Ammon's horn (tissue), 1 donor: ENCODE data around the gene BOLA2.
"Not testable (repeated sequence)": the region's sequence is repeated elsewhere in the genome, so short reads cannot be mapped to it uniquely, and the experiment has no call there.

Source experiments
- DNase-seq: peaks from one replicate; pipeline ENCODE4 v3.0.0-alpha.2; 2016; ENCODE audit warnings: low spot score

The BOLA2 gene

DNA sequence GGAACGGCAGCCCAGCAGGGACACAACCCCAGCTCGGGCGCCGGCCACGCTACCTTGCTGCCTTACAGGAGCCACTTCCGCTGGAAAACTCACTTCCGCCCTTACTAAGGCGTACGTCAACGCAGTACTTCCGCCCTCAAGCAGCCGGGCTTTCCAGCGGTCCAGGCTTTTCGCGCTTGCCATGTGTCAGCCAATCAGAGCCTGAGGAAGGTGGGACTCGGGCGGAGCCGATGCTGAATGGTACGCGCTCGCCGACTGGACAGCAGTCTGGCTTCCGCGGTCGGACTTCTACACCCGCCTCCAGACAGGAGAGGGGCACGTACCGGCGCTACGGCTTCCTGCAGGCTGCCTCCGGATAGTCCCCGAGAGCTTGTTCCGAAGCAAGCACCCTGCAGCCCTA is at the start of gene BOLA2, which contains the start of gene SLX1B:
Gene BOLA2 (minus strand): TSS at position 83 of the 400 bp plus-strand sequence. CDS start 98 bp downstream, outside the sequence.
Gene SLX1B (plus strand): TSS at position 265 of the 400 bp plus-strand sequence.
- not testable (repeated sequence) for DNase-seq

DNA sequence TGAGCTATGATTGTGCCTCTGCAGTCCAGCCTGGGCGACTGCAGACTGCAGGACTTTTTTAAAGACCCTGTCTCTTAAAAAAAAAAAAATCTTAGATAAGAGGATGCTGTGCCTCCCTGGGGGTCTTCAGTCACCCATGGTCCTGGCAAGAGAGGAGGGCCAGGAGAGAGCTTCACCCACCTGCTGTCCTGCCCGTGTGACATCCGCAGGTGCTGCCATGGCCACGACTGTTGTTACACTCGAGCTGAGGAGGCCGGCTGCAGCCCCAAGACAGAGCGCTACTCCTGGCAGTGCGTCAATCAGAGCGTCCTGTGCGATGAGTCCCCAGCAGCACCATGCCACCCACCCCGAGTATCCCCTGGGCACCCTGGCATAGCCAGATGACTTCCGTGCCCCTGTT is 28.1 kb upstream of the BOLA2 start:
- DNase-seq: not testable (repeated sequence)

DNA sequence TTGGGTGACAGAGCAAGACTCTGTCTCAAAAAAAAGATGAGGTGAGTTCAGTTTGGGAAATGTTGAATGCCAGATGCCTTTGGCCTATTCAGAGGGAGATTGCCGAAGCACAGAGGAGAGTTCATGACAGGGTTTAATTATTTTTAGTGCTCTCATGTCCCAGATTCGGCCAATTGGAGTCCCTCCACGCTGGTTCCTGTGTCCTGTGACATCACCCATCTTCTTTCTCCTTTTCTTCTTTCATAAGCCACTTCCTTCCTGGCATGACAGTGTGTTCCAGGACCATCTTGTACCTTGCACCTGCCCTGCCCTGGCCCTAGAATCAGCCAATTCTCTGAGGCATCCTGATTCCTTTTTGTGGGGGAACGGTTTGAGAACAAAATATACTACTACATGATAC is 17.9 kb upstream of the BOLA2 start:
- not testable (repeated sequence) for DNase-seq

DNA sequence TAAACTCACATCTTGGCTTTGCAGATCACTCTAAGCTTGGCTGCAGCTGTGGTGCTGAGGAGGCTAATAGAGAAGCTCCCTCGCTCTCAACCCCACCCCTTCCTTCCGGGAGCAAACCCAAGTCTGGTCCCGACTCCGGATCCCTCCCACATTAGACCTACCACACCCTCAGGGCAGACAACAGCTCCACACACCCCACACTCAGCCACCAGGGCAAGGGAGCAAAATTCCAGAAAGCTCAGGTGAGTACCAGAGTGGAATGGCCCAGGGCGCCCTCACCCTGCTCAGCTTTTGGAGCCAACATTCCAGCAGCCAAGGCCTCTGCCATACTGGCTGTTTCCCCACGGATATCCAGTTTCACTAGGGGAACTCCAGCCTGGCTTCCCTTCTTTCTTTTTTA is 15.5 kb upstream of the BOLA2 start:
- not testable (repeated sequence) for DNase-seq

GRCh38 chr16:29467654-29468366 is 13.7 kb upstream of the BOLA2 start:
- DNase-seq: not testable (repeated sequence)

DNA sequence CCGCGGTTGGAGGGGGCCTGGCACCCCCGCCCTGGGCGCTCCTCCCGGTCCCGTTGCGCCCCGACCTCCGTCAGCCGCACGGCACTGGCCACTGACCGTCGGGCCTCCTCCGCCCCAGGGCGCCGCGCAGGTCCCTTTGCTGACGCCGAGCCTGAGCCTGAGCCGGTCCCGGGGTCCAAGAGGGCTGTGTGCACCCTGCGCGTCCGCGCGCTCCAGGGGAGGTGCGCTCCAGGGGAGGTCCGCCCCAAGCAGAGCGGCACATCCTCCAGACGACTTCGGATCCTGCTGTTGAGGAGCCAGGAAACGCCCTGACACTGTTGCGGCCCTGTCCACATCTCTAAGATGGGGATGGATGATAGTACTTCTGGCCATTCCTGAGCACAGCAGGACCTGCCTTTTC is 12.8 kb upstream of the BOLA2 start:
- not testable (repeated sequence) for DNase-seq

DNA sequence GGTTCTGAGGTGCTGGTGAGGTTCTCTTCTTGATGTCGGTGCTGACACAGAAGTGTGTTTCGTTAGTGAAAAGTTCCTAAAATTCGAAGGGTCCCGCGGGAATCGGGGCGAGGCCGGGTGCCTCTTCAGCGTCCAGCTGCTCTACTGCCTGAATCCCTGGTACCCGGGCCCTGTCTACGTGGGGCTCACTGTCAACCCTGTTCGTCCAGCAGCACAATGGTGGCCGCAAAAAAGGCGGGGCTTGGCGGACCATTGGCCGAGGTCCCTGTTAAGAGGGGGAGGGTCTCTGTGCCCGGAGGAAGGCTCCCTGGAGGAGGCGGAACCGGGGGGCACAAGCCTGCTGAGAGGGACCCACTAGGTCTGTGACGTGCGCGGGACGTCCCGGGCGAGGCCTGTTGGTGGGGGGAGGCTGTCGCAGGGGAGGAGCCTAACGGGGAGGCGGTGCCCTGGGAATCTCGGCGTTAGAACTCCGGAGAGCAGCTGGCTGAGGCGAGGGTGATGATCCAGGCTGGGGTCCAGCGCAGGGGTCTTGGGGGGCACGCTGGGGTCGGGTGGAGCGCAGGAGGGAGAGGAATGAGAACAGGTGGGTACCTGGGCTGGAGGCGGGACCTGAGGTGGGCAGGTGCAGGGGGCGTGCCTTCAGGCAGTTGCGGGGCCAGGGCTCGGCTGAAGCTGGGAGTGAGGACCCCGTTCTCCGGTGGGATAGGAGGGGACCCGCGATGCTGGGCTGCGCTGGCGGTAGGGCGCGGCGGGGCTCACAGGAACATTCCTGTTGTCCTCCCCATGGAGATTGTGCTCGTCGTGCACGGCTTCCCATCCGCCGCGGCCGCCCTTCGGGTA is 12.1 kb upstream of the BOLA2 start:
- not testable (repeated sequence) for DNase-seq

DNA sequence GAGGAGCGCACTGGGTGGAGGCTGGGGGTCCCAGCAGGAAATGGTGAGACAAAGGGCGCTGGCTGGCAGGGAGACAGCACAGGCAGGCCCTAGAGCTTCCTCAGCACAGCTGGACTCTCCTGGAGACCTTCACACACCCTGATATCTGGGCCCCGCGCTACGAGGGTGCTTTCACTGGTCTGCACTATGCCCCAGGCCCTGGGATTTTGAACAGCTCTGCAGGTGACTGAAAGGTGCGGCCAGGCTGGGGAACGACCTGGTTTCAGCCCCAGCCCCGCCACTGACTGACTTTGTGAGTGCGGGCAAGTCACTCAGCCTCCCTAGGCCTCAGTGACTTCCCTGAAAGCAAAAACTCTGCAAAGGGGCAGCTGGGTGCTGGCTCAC is 6.5 kb upstream of the BOLA2 start:
- DNase-seq: not testable (repeated sequence)

- not testable (repeated sequence) for DNase-seq
These were observed 5.8 kb upstream of the BOLA2 start, which contains the start of gene SULT1A4 for GRCh38 chr16:29459706-29460646. SULT1A4 (plus strand) TSS chr16:29459913; CDS start chr16:29461386, 1,473 bp downstream.

GRCh38 chr16:29457660-29458059 is 3.5 kb upstream of the BOLA2 start:
- not testable (repeated sequence) for DNase-seq

- DNase-seq: not testable (repeated sequence)
These were observed 677 bp upstream of the BOLA2 start for GRCh38 chr16:29454828-29455227.

DNA sequence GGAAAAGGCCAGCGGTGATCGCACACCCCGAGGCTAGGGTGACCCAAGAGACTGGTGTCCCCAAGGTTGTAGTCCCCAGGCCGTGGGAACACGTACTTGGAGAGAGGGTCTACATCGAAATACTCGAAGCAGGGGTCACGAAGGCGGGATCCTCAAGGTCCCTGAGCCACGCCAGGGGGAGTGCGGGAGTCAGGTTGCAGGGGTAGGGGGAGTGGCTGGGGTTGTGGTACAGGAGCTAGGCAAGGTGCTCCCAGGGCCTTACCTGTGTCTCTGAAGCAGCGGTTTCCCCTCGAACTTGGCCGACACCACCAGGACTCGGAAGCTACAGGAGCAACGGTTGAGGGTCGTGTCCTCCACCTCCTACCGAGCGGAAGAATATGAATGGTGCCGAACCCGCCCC is 397 bp downstream of the BOLA2 start:
- DNase-seq: not testable (repeated sequence)

- not testable (repeated sequence) for DNase-seq
These were observed 28.8 kb downstream of the BOLA2 start for GRCh38 chr16:29425390-29425789.

- not testable (repeated sequence) for DNase-seq
These were observed 30.6 kb downstream of the BOLA2 start for GRCh38 chr16:29423587-29423986.

DNA sequence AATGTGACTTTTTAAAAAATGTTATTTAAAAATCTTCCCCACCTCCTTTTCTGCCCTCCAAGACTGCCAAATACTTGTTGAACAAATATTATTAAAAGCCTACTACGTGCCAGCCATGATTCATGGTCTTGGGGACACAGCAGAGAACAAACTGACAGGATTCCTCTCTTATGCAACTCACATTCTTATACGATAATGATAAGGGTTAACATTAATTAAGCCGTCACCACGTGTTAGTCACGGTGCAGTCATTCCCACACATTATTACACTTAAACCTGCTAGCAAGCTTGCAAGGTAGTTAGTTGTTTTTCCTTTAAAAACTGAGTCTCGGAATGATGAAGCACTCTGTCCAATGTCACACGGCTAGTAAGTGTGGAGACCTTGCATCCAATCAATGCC is 48.9 kb downstream of the BOLA2 start:
- DNase-seq: not testable (repeated sequence)
